H1 (cell line): Measurements from ENCODE around the gene SNU13. TPM values are rescaled to one million over a fixed set of nuclear protein-coding genes. Genes with fewer than 3 reads are reported as not detected.

Experiments used
- CTCF ChIA-PET: fragments of 300-600 bp; sonication (Branson Sonifier 250); formaldehyde crosslinking; loops from one replicate; lab custom pipeline; 2021; ENCODE audit not compliant: partially characterized antibody; lab: Charles Lee
- POLR2A ChIA-PET: fragments of 300-600 bp; sonication (Branson Sonifier 250); formaldehyde crosslinking; loops from one replicate; lab custom pipeline; 2021; ENCODE audit warnings: inconsistent platforms; ENCODE audit not compliant: partially characterized antibody; lab: Charles Lee
- DNase-seq, 2 experiments: peaks; one replicate each; pipeline versions ENCODE4 v3.0.0 to v3.0.0-alpha.2; 2010 to 2022; ENCODE audit warnings: low spot score in 2 of 2, low read depth in 1 of 2, mixed read lengths in 1 of 2
- FAIRE-seq: peaks from 2 replicates; lab custom pipeline; 2011; peaks lifted over from hg19 to GRCh38; lab: Jason Lieb, UNC
- H2AFZ ChIP-seq: 2 replicates; pipeline ENCODE4 v1.8.1; 2012; ENCODE audit warnings: low read length, inconsistent platforms
- H2AK5ac ChIP-seq: 2 replicates; pipeline ENCODE4 v1.6.1; 2013; ENCODE audit warnings: low read depth, low read length
- H2BK120ac ChIP-seq: replicated peaks from 2 replicates; pipeline ENCODE3; 2013; ENCODE audit warnings: low read depth, low read length, inconsistent platforms
- H2BK12ac ChIP-seq: 2 replicates; pipeline ENCODE4 v1.6.1; 2013; ENCODE audit warnings: low read depth, low read length
- H2BK15ac ChIP-seq: 2 replicates; pipeline ENCODE4 v1.6.1; 2013; ENCODE audit warnings: low read length
- H2BK20ac ChIP-seq: 2 replicates; pipeline ENCODE4 v1.6.1; 2013; ENCODE audit warnings: low read length
- H2BK5ac ChIP-seq: 2 replicates; pipeline ENCODE4 v1.6.1; 2013; ENCODE audit warnings: low read depth, low read length
- H3K14ac ChIP-seq: 2 replicates; pipeline ENCODE4 v1.6.1; 2013; ENCODE audit warnings: inconsistent platforms; ENCODE audit not compliant: insufficient read length
- H3K18ac ChIP-seq: 2 replicates; pipeline ENCODE4 v1.6.1; 2013; ENCODE audit warnings: low read length; ENCODE audit errors: extremely low read depth
- H3K23ac ChIP-seq: 2 replicates; pipeline ENCODE4 v1.6.1; 2013; ENCODE audit warnings: inconsistent platforms; ENCODE audit not compliant: insufficient read length
- H3K23me2 ChIP-seq: 2 replicates; pipeline ENCODE4 v1.6.1; 2013; ENCODE audit warnings: low read depth, low read length
- H3K27ac ChIP-seq: 2 replicates; pipeline ENCODE4 v1.6.1; 2011; ENCODE audit warnings: low read depth, low read length, inconsistent platforms
- H3K27me3 ChIP-seq, 4 experiments: replicated peaks in 1 of 4; 1 replicate in 1 of 4; 2 replicates in 3 of 4; pipeline versions ENCODE4 v1.6.1 to v1.8.1; 2011 to 2013; ENCODE audit warnings: low read length in 3 of 4, mild to moderate bottlenecking in 3 of 4, inconsistent platforms in 2 of 4, mixed read lengths in 2 of 4, moderate library complexity in 1 of 4; ENCODE audit not compliant: control insufficient read depth in 3 of 4, insufficient read depth in 3 of 4; ENCODE audit errors: extremely low read depth in 1 of 4
- H3K36me3 ChIP-seq, 4 experiments: 2 replicates each; pipeline versions ENCODE4 v1.6.1 to v1.8.1; 2011 to 2013; ENCODE audit warnings: mild to moderate bottlenecking in 4 of 4, low read length in 3 of 4, moderate library complexity in 2 of 4, control low read depth in 1 of 4, inconsistent platforms in 1 of 4; ENCODE audit not compliant: insufficient read depth in 4 of 4, control insufficient read depth in 2 of 4
- H3K4ac ChIP-seq: replicated peaks from 2 replicates; pipeline ENCODE3; 2013; ENCODE audit warnings: low read length, low read depth, mixed read lengths, inconsistent platforms; ENCODE audit not compliant: insufficient read length
- H3K4me1 ChIP-seq, 4 experiments: replicated peaks in 1 of 4; 1 replicate in 1 of 4; 2 replicates in 3 of 4; pipeline versions ENCODE4 v1.6.1 to v1.8.1; 2011 to 2013; ENCODE audit warnings: low read length in 3 of 4, inconsistent platforms in 2 of 4, mixed read lengths in 1 of 4; ENCODE audit not compliant: insufficient read depth in 4 of 4, control insufficient read depth in 3 of 4
- H3K4me2 ChIP-seq, 2 experiments: 2 replicates each; pipeline versions ENCODE4 v1.6.1 to v1.8.1; 2011 to 2013; ENCODE audit warnings: low read depth in 2 of 2, low read length in 2 of 2, control low read depth in 1 of 2, inconsistent platforms in 1 of 2, mild to moderate bottlenecking in 1 of 2; ENCODE audit not compliant: insufficient read depth in 1 of 2
- H3K4me3 ChIP-seq, 4 experiments: fragments of 200-600, 300-600 bp in 1 of 4; sonication (generic), shearing (Covaris generic), sonication (Bioruptor Twin) in 1 of 4; 2 replicates each; pipeline versions ENCODE4 v1.5.1 to v1.8.1; 2011 to 2016; ENCODE audit warnings: low read length in 4 of 4, low read depth in 3 of 4, control low read depth in 2 of 4, inconsistent platforms in 2 of 4, mild to moderate bottlenecking in 2 of 4, mixed read lengths in 1 of 4, moderate library complexity in 1 of 4; ENCODE audit not compliant: insufficient read depth in 2 of 4; ENCODE audit errors: extremely low read depth in 1 of 4
- H3K56ac ChIP-seq: replicated peaks from 2 replicates; pipeline ENCODE3; 2013; ENCODE audit warnings: low read depth, mild to moderate bottlenecking, mixed read lengths, low read length, inconsistent platforms; ENCODE audit not compliant: insufficient read length
- H3K79me1 ChIP-seq: 2 replicates; pipeline ENCODE4 v1.6.1; 2013; ENCODE audit warnings: low read depth, low read length, control low read depth
- H3K79me2 ChIP-seq, 2 experiments: 2 replicates each; pipeline versions ENCODE4 v1.6.1 to v1.8.1; 2012 to 2013; ENCODE audit warnings: low read length in 2 of 2, mild to moderate bottlenecking in 2 of 2, inconsistent platforms in 1 of 2; ENCODE audit not compliant: insufficient read depth in 2 of 2, control insufficient read depth in 1 of 2
- H3K9ac ChIP-seq, 4 experiments: replicated peaks in 1 of 4; 1 replicate in 1 of 4; 2 replicates in 3 of 4; pipeline versions ENCODE4 v1.6.1 to v1.8.1; 2011 to 2013; ENCODE audit warnings: low read depth in 3 of 4, low read length in 3 of 4, control low read depth in 2 of 4, mild to moderate bottlenecking in 2 of 4, moderate library complexity in 2 of 4, inconsistent platforms in 1 of 4; ENCODE audit errors: extremely low read depth in 1 of 4
- H3K9me3 ChIP-seq, 2 experiments: 2 replicates each; pipeline versions ENCODE4 v1.6.1 to v1.8.1; 2012 to 2013; ENCODE audit warnings: mild to moderate bottlenecking in 2 of 2, moderate library complexity in 2 of 2, control low read depth in 1 of 2, inconsistent platforms in 1 of 2, low read depth in 1 of 2, low read length in 1 of 2, mixed read lengths in 1 of 2; ENCODE audit not compliant: insufficient read depth in 2 of 2
- H4K20me1 ChIP-seq, 2 experiments: replicated peaks in 1 of 2; 2 replicates each; pipeline versions ENCODE3 to v1.8.1; 2011 to 2013; ENCODE audit warnings: inconsistent platforms in 2 of 2, low read length in 2 of 2, mild to moderate bottlenecking in 1 of 2; ENCODE audit not compliant: insufficient read depth in 2 of 2, control insufficient read depth in 1 of 2
- H4K5ac ChIP-seq: 2 replicates; pipeline ENCODE4 v1.6.1; 2013; ENCODE audit warnings: low read length, low read depth, mixed read lengths, inconsistent platforms; ENCODE audit not compliant: insufficient read length
- H4K8ac ChIP-seq: 2 replicates; pipeline ENCODE4 v1.8.0; 2013; ENCODE audit warnings: mild to moderate bottlenecking, moderate library complexity, low read length, inconsistent platforms; ENCODE audit not compliant: insufficient read depth; ENCODE audit errors: extremely low read depth
- H4K91ac ChIP-seq: replicated peaks from 2 replicates; pipeline ENCODE3; 2013; ENCODE audit warnings: low read length, mixed read lengths, inconsistent platforms; ENCODE audit not compliant: insufficient read length
- ASH2L ChIP-seq: fragments of 200-600, 300-600 bp; sonication (generic); IDR thresholded peaks from one replicate; pipeline ENCODE4 v1.7.1; 2017; ENCODE audit warnings: low read length
- CTBP2 ChIP-seq: IDR thresholded peaks from 2 replicates; pipeline ENCODE4 v1.7.0; 2011; ENCODE audit warnings: borderline replicate concordance, mild to moderate bottlenecking, moderate library complexity, mixed read lengths, low read length; ENCODE audit not compliant: insufficient read depth, insufficient read length
- KDM4A ChIP-seq: IDR thresholded peaks from one replicate; pipeline ENCODE4 v1.7.1; 2012; ENCODE audit warnings: low read depth, mild to moderate bottlenecking, moderate library complexity, low read length, inconsistent platforms; ENCODE audit not compliant: severe bottlenecking
- MAFK ChIP-seq: IDR thresholded peaks from 2 replicates; pipeline ENCODE4 v1.6.1; 2012; ENCODE audit warnings: low read depth, mild to moderate bottlenecking, improper control_type of control experiment, low read length
- POU5F1 ChIP-seq: IDR thresholded peaks from 2 replicates; pipeline ENCODE4 v1.6.1; 2011; ENCODE audit warnings: low read depth, mild to moderate bottlenecking, low read length, moderate library complexity
- SAP30 ChIP-seq: fragments of 300-600 bp; sonication (generic); IDR thresholded peaks from 2 replicates; pipeline ENCODE4 v1.7.1; 2012; ENCODE audit warnings: low read length, moderate library complexity, mild to moderate bottlenecking, inconsistent platforms; ENCODE audit not compliant: insufficient read depth, insufficient replicate concordance
- TCF12 ChIP-seq: IDR thresholded peaks from 2 replicates; pipeline ENCODE4 v1.6.1; 2011; ENCODE audit warnings: low read depth, mild to moderate bottlenecking, low read length
- WGBS, 2 experiments: shearing (Covaris generic) in 1 of 2; methylation state at CpG; one replicate each; pipeline versions ENCODE4 v1.1.6 to v1.1.7; 2013 to 2015; ENCODE audit warnings: low lambda C conversion rate in 2 of 2, mixed read lengths in 2 of 2, inconsistent platforms in 1 of 2, low coverage in 1 of 2, missing lambda C conversion rate in 1 of 2; ENCODE audit not compliant: insufficient replicate concordance in 2 of 2, insufficient coverage in 1 of 2, insufficient read length in 1 of 2; ENCODE audit errors: extremely low coverage in 1 of 2, missing lambda C conversion rate in 1 of 2; 5-methylcytosine and 5-hydroxymethylcytosine counted together
- polyA plus RNA-seq, 7 experiments: library from polyadenylated mRNA; depleted of rRNA in 3 of 7; stranded (reverse) in 5 of 7; unstranded in 2 of 7; fragments of >200 nt in 5 of 7; fragments of 200-250 nt in 2 of 7; gene quantifications; 1 replicate in 5 of 7; 2 replicates in 1 of 7; 4 replicates in 1 of 7; pipeline versions ENCODE4 v1.2.1 to v1.2.3, GENCODE V29; 2011 to 2013; ENCODE audit warnings: missing spikeins in 2 of 7, mixed read lengths in 2 of 7
- total RNA-seq: library from RNA; stranded (reverse); fragmentation: NEBNext Ultra II Directional; extraction: Animal tissue kit (Norgen Biotek cat#: 25700); gene quantifications from 2 replicates; pipeline ENCODE4 v1.2.1, GENCODE V29; 2021
- TF ChIP-seq, protein P1 (sequence below): IDR thresholded peaks from 2 replicates; pipeline ENCODE4 v1.6.1; 2012; ENCODE audit warnings: low read length, inconsistent platforms
- TF ChIP-seq, protein P2 (sequence below), 3 experiments: IDR thresholded peaks; 1 replicate in 2 of 3; 2 replicates in 1 of 3; pipeline versions ENCODE4 v1.5.1 to v1.6.1; 2011; ENCODE audit warnings: low read length in 3 of 3, mild to moderate bottlenecking in 3 of 3, inconsistent platforms in 2 of 3, low read depth in 1 of 3, moderate library complexity in 1 of 3; ENCODE audit not compliant: insufficient read depth in 1 of 3; ENCODE audit errors: control extremely low read depth in 1 of 3

The SNU13 gene
- total and polyA plus RNA-seq, 2 of the 8 experiments (the other 6 are each of a cell fraction or from before 2014, with no cell fraction given) = 241 to 281 TPM

DNA sequence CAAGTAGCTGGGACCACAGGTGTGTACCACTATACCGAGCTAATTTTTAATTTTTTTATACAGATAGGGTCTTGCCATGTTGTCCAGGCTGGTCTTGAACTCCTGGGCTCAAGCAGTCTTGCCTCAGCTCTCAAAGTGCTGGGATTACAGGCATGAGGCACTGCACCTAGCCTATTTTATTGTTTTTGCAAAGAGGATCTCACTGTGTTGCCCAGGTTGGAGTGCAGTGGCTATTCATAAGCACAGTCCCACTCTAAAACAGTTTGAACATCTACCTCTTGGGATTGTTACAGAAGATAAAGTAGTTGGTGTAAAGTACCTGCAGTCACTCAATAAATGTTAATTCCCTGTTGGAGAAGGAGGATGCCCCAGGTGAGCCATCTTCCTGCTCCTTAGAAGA lies 38.4 kb downstream of the SNU13 start:
- no peak overlapping the region for H3K23ac ChIP-seq
- no peak overlapping the region for H3K4me3 ChIP-seq
- no peak overlapping the region for H4K5ac ChIP-seq
- H4K8ac ChIP-seq = no peak overlapping the region
- ChIA-PET POLR2A (interaction anchor here (1.1 to 16.5 kb wide), 8 partner anchors 8 to 41 kb away, joined by 3 to 129 read pairs (median 4); partner anchors contain the start of genes DESI1 and XRCC6), CTCF (interaction anchor here (1.2 to 1.8 kb wide), 4 partner anchors 10 to 97 kb away, joined by 3 to 7 read pairs (median 4); no protein-coding TSS in a partner anchor)
- H2BK5ac ChIP-seq = no peak overlapping the region
- DNase-seq (no peak), FAIRE-seq (no peak)
- H3K36me3 ChIP-seq = peaks cover 46 to 98% (median 72%) of the 10 kb centered on the region in 4 experiments
- no peak overlapping the region for H2BK20ac ChIP-seq
- no peak overlapping the region for H3K9ac ChIP-seq
- H3K27ac ChIP-seq = no peak overlapping the region
- H4K20me1 ChIP-seq = peaks cover 0 to 5% of the 10 kb centered on the region in 2 experiments
- WGBS, 2 experiments = 100% methylated on average over 1 of the region's 1 CpG; no CpG with 5 or more reads in 1 of the 2 experiments
- no peaks in the 10 kb centered on the region for H3K9me3 ChIP-seq
- H2AK5ac ChIP-seq = no peak overlapping the region
- no peak overlapping the region for H3K4me2 ChIP-seq
- H3K23me2 ChIP-seq = no peaks in the 10 kb centered on the region
- no peak overlapping the region for H3K18ac ChIP-seq
- no peaks in the 10 kb centered on the region; the same call in 1 of the 2 replicates for H3K79me1 ChIP-seq
- H3K27me3 ChIP-seq = no peaks in the 10 kb centered on the region
- no peak overlapping the region for H2BK15ac ChIP-seq
- no peak overlapping the region for H3K4ac ChIP-seq
- H3K56ac ChIP-seq = no peak overlapping the region
- no peak overlapping the region for H2BK12ac ChIP-seq
- H3K4me1 ChIP-seq = no peaks in the 10 kb centered on the region
- H3K14ac ChIP-seq = no peak overlapping the region
- no peaks in the 10 kb centered on the region; a peak in 1 of 4 replicates for H3K79me2 ChIP-seq
- no peak overlapping the region for H2AFZ ChIP-seq
- H2BK120ac ChIP-seq = no peak overlapping the region
- H4K91ac ChIP-seq = no peak overlapping the region
- TF ChIP-seq, protein P1, sequence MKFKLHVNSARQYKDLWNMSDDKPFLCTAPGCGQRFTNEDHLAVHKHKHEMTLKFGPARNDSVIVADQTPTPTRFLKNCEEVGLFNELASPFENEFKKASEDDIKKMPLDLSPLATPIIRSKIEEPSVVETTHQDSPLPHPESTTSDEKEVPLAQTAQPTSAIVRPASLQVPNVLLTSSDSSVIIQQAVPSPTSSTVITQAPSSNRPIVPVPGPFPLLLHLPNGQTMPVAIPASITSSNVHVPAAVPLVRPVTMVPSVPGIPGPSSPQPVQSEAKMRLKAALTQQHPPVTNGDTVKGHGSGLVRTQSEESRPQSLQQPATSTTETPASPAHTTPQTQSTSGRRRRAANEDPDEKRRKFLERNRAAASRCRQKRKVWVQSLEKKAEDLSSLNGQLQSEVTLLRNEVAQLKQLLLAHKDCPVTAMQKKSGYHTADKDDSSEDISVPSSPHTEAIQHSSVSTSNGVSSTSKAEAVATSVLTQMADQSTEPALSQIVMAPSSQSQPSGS = no peak
- TF ChIP-seq ASH2L (no peak), CTBP2 (no peak), KDM4A (no peak), MAFK (no peak), POU5F1 (no peak), TCF12 (no peak), SAP30 (no peak)
- TF ChIP-seq, protein P2, sequence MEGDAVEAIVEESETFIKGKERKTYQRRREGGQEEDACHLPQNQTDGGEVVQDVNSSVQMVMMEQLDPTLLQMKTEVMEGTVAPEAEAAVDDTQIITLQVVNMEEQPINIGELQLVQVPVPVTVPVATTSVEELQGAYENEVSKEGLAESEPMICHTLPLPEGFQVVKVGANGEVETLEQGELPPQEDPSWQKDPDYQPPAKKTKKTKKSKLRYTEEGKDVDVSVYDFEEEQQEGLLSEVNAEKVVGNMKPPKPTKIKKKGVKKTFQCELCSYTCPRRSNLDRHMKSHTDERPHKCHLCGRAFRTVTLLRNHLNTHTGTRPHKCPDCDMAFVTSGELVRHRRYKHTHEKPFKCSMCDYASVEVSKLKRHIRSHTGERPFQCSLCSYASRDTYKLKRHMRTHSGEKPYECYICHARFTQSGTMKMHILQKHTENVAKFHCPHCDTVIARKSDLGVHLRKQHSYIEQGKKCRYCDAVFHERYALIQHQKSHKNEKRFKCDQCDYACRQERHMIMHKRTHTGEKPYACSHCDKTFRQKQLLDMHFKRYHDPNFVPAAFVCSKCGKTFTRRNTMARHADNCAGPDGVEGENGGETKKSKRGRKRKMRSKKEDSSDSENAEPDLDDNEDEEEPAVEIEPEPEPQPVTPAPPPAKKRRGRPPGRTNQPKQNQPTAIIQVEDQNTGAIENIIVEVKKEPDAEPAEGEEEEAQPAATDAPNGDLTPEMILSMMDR (IDR thresholded peaks at IDR 0.05; ENCODE audit: control extremely low read depth in 1 of 3, insufficient read depth in 1 of 3, low read depth in 1 of 3, low read length in 3 of 3) = no peak
